ENCODE measurements around the gene AKAP10. TPM values are rescaled to one million over a fixed set of nuclear protein-coding genes. Genes with fewer than 3 reads are reported as not detected.

Gene AKAP10
- total RNA-seq, 4 donors from 2014 or later: 18.7 to 36.8 (median 25.3) TPM

DNA sequence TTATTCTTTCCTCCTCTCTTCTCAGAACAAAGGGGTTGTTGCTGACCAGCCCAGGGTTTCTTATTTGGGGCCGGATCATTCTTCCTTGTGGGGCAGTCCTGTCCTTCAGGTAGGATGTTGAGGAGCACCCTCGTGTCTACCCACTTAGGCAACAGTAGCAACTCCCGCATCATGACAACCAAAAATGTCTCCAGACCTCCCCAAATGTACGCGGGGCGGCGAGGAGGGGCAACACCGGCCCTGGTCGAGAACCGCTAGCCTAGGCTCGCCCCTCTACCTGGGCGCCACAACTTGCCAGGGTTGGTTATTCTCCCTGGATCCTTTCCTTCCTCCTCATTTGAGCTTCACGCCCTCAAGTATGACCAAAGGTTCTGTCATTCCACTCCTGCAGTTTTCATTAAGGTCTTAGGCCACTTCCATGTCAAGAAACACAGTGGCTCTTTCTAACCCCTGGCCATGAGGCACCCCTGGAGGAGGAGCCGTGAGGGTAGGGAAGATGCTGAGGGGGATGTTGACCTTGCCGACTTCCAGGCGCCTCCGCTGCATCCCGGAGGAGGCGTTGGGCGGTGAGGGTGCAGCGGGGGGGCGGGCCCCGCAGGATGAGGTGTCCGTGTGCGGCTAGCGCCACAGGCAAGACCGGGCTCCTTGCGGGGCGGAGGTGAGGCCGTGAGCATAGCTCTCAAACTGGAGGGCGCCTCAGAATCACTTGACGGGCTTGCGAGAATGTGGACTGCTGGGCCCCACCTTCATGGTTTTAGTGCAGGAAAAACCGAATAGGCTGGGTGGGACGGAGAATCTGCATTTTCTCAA lies 30.8 kb upstream of the AKAP10 start:
- H3K36me3 ChIP-seq: no peaks in the 10 kb centered on the region
- no peaks in the 10 kb centered on the region for H3K9me3 ChIP-seq
- DNase-seq: peak; percentile 28
- H3K27me3 ChIP-seq: peaks cover 97% of the 10 kb centered on the region
- peaks cover 0 to 19% (median 14%) of the 10 kb centered on the region in 4 donors for H3K4me1 ChIP-seq
- intact Hi-C loops (cut with DNase I; ENCODE audit: low total_unique reads) (no loop called here), in situ Hi-C loops (cut with MboI; ENCODE audit: low pct_ligation_motif_present in 1 of 4, low pct_unique_long_range_greater_than_20kb in 1 of 4, low sequenced_read_pairs in 3 of 4) (loop anchor here in 1 of 4 donors (10.0 kb wide), 1 partner anchor 96 kb away; no protein-coding TSS in a partner anchor)
- H3K4me3 ChIP-seq: peak overlapping the region; percentile 42 to 69 (median 51)
- 28 to 78% methylated on average over 1 to 32 of the region's 35 CpGs for WGBS, 2 donors (ENCODE audit: low coverage in 1 of 2)
- TF ChIP-seq POLR2A (IDR thresholded peaks at IDR 0.05) (no peak), EP300 (IDR thresholded peaks at IDR 0.05; ENCODE audit: low read depth) (no peak), POLR2AphosphoS5 (IDR thresholded peaks at IDR 0.05) (no peak)
- TF ChIP-seq, protein P1, sequence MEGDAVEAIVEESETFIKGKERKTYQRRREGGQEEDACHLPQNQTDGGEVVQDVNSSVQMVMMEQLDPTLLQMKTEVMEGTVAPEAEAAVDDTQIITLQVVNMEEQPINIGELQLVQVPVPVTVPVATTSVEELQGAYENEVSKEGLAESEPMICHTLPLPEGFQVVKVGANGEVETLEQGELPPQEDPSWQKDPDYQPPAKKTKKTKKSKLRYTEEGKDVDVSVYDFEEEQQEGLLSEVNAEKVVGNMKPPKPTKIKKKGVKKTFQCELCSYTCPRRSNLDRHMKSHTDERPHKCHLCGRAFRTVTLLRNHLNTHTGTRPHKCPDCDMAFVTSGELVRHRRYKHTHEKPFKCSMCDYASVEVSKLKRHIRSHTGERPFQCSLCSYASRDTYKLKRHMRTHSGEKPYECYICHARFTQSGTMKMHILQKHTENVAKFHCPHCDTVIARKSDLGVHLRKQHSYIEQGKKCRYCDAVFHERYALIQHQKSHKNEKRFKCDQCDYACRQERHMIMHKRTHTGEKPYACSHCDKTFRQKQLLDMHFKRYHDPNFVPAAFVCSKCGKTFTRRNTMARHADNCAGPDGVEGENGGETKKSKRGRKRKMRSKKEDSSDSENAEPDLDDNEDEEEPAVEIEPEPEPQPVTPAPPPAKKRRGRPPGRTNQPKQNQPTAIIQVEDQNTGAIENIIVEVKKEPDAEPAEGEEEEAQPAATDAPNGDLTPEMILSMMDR (IDR thresholded peaks at IDR 0.05): no peak
- H3K27ac ChIP-seq: peak overlapping the region in 3 of 4 donors; percentile 51 to 63 (median 54)

DNA sequence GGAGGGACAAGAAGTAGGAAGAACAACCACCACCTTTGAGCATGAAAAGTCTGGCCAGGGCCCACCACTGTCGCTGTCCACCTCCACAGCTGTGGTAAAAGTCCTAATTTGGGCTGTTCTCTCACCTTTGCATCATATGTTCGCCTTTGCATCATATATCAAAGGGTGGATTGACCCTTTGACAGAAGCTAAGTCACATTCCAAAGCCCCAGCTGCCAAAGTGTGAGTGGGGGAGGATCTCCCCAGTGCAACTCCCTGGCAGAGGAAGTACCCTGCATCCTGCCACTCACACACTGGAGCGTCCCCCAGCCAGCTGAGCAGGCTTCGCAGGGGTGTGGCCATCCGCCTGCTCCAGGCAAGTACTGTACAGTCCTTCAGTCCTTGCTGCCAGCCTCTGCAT lies 18.9 kb upstream of the AKAP10 start:
- Histone ChIP-seq H3K4me3 (no peak overlapping the region), H3K9me3 (no peaks in the 10 kb centered on the region), H3K27me3 (no peaks in the 10 kb centered on the region), H3K4me1 (peaks cover 0 to 11% (median 3%) of the 10 kb centered on the region in 4 donors), H3K27ac (no peak overlapping the region), H3K36me3 (no peaks in the 10 kb centered on the region)
- 38 to 50% methylated on average over 2 to 5 of the region's 5 CpGs for WGBS, 2 donors (ENCODE audit: low coverage in 1 of 2)
- intact Hi-C loops (cut with DNase I; ENCODE audit: low total_unique reads): no loop called here
- DNase-seq: no peak
- in situ Hi-C loops (cut with MboI; ENCODE audit: low pct_ligation_motif_present in 1 of 4, low pct_unique_long_range_greater_than_20kb in 1 of 4, low sequenced_read_pairs in 3 of 4): loop anchor here in 3 of 4 donors (10.0 to 25.0 kb wide), 3 partner anchors 118 to 318 kb away; no protein-coding TSS in a partner anchor
- no peak for TF ChIP-seq EP300 (IDR thresholded peaks at IDR 0.05; ENCODE audit: low read depth)
- TF ChIP-seq POLR2A (IDR thresholded peaks at IDR 0.05): no peak
- TF ChIP-seq, protein P1 (IDR thresholded peaks at IDR 0.05): no peak
- TF ChIP-seq POLR2AphosphoS5 (IDR thresholded peaks at IDR 0.05): no peak

DNA sequence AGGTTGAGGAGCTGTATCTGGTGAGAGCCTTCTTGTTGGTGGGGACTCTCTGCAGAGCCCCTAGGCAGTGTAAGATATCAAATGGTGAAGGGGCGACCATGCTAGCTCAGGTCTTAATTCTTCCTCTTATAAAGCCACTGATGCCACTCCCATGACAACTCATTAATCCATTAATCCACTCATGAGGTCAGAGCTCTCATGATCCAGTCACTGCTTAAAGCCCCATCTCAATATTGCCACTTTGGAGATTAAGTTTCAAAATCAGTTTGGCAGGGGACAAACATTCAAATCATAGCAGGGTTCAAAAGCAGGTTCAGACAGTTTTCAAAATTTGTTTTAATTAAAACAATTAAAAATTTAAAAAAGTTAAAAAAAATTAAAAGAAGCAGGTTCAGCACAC lies 18.5 kb upstream of the AKAP10 start:
- Histone ChIP-seq H3K27ac (no peak overlapping the region), H3K36me3 (no peaks in the 10 kb centered on the region), H3K27me3 (no peaks in the 10 kb centered on the region), H3K4me3 (no peak overlapping the region), H3K9me3 (no peaks in the 10 kb centered on the region), H3K4me1 (peaks cover 0 to 11% (median 3%) of the 10 kb centered on the region in 4 donors)
- intact Hi-C loops (cut with DNase I; ENCODE audit: low total_unique reads): no loop called here
- TF ChIP-seq POLR2A (IDR thresholded peaks at IDR 0.05) (no peak), POLR2AphosphoS5 (IDR thresholded peaks at IDR 0.05) (no peak)
- TF ChIP-seq, protein P1 (IDR thresholded peaks at IDR 0.05): no peak
- DNase-seq: no peak
- in situ Hi-C loops (cut with MboI; ENCODE audit: low pct_ligation_motif_present in 1 of 4, low pct_unique_long_range_greater_than_20kb in 1 of 4, low sequenced_read_pairs in 3 of 4): loop anchor here in 3 of 4 donors (10.0 to 25.0 kb wide), 3 partner anchors 119 to 319 kb away; no protein-coding TSS in a partner anchor
- WGBS, 2 donors (ENCODE audit: low coverage in 1 of 2): 80 to 85% methylated on average over 1 of the region's 1 CpG
